Right lobe of liver (tissue), 6 donors: ENCODE measurements around the gene HDAC9. TPM values are rescaled to one million over a fixed set of nuclear protein-coding genes. Genes with fewer than 3 reads are reported as not detected.

Source experiments
- ATAC-seq, 4 donors: fragments of 200-7000 bp; cut with Tn5 transposase; one replicate each; pipeline ENCODE4 v1.9.1; 2020; ENCODE audit warnings: mild to moderate bottlenecking in 4 of 4, moderate library complexity in 4 of 4
- DNase-seq, 3 donors: peaks; one replicate each; pipeline ENCODE4 v3.0.0-alpha.2; 2020
- H3K27ac ChIP-seq, 3 donors: fragments of 200-600 bp; one replicate each; pipeline ENCODE4 v1.8.0; 2022
- H3K27me3 ChIP-seq, 2 donors: fragments of 200-600 bp; one replicate each; pipeline ENCODE4 v1.8.0; 2022
- H3K36me3 ChIP-seq, 4 donors: fragments of 200-600 bp; sonication (generic) in 1 of 4; one replicate each; pipeline versions ENCODE4 v1.5.1 to v1.8.0; 2017 to 2022; ENCODE audit warnings: control low read depth in 1 of 4
- H3K4me1 ChIP-seq, 4 donors: fragments of 200-600 bp; sonication (generic) in 1 of 4; one replicate each; pipeline versions ENCODE4 v1.5.1 to v1.8.0; 2017 to 2022; ENCODE audit warnings: control low read depth in 1 of 4
- H3K4me3 ChIP-seq, 3 donors: fragments of 200-600 bp; one replicate each; pipeline ENCODE4 v1.8.0; 2022
- H3K9me3 ChIP-seq, 4 donors: fragments of 200-600 bp; sonication (generic) in 1 of 4; one replicate each; pipeline versions ENCODE4 v1.5.1 to v1.8.0; 2017 to 2022; ENCODE audit warnings: control low read depth in 1 of 4
- CTCF ChIP-seq, 4 donors: fragments of 200-600 bp in 3 of 4; fragments of 450-650 bp in 1 of 4; IDR thresholded peaks; one replicate each; pipeline versions ENCODE4 v1.5.1 to v1.8.0; 2016 to 2022; ENCODE audit warnings: antibody characterized with exemption in 4 of 4, mild to moderate bottlenecking in 2 of 4
- POLR2A ChIP-seq: fragments of 450-650 bp; IDR thresholded peaks from one replicate; pipeline ENCODE4 v1.6.1; 2017; ENCODE audit warnings: antibody characterized with exemption, mild to moderate bottlenecking
- WGBS: methylation state at CpG from one replicate; pipeline ENCODE4 v1.1.6; 2018; ENCODE audit warnings: low coverage, low lambda C conversion rate; ENCODE audit not compliant: insufficient coverage; ENCODE audit errors: missing lambda C conversion rate; 5-methylcytosine and 5-hydroxymethylcytosine counted together
- intact Hi-C, 2 donors: fragments of 100-400 bp; cut with DNase I; formaldehyde crosslinking; loops; one replicate each; pipeline versions ENCODE4 v1.11.2 to v1.14.1; 2022
- total RNA-seq, 6 experiments: library from RNA; depleted of rRNA in 2 of 6; stranded (reverse); fragments of >200 nt in 2 of 6; fragmentation: NEBNext Ultra II Directional in 3 of 6; extraction: Animal tissue kit (Norgen Biotek cat#: 25700) in 3 of 6; gene quantifications; one replicate each; pipeline versions ENCODE4 v1.1.0 to v1.2.4, GENCODE V29; 2016 to 2023
- donor health status: DM: no; HTN: yes; CAD: no.
- donor health status: DM: no; HTN: no; CAD: no.
- donor health status: DM: no; HTN: no; CAD: no.
- donor health status: DM: no; HTN: yes; CAD: no.
- donor health status: DM: no; HTN: yes; CAD: no.

HDAC9 gene
- total RNA-seq, 6 experiments from 2014 or later = 1.0 to 4.1 (median 2.5) TPM

- DNase-seq = no peak
- Histone ChIP-seq H3K36me3 (no peaks in the 10 kb centered on the region), H3K9me3 (no peaks in the 10 kb centered on the region), H3K27me3 (no peaks in the 10 kb centered on the region), H3K4me1 (peaks cover 0 to 9% (median 3%) of the 10 kb centered on the region in 4 donors), H3K27ac (no peak overlapping the region), H3K4me3 (no peak overlapping the region)
- no peak for ATAC-seq
- intact Hi-C loops = no loop called here
- WGBS = no CpG with 5 or more reads among the region's 2 CpGs
- TF ChIP-seq CTCF (IDR thresholded peaks at IDR 0.05) = no peak
- TF ChIP-seq POLR2A = no peak
Observed at GRCh38 chr7:18583305-18583704, 87.8 kb downstream of the HDAC9 start.

GRCh38 chr7:18590241-18590640 is 94.7 kb downstream of the HDAC9 start:
- ATAC-seq (peak in 3 of 4 donors; percentile 34 to 58 (median 37)), DNase-seq (no peak)
- no peak for TF ChIP-seq POLR2A
- TF ChIP-seq CTCF (IDR thresholded peaks at IDR 0.05) = no peak
- Histone ChIP-seq H3K27me3 (no peaks in the 10 kb centered on the region), H3K27ac (no peak overlapping the region), H3K9me3 (no peaks in the 10 kb centered on the region), H3K4me1 (no peaks in the 10 kb centered on the region), H3K36me3 (no peaks in the 10 kb centered on the region), H3K4me3 (no peak overlapping the region)
- WGBS = 22% methylated on average over 7 of the region's 7 CpGs
- intact Hi-C loops = no loop called here

- H3K27ac ChIP-seq = no peak overlapping the region
- ATAC-seq (peak; percentile 56 to 76 (median 64)), DNase-seq (no peak)
- intact Hi-C loops = no loop called here
- no peaks in the 10 kb centered on the region for H3K9me3 ChIP-seq
- no peaks in the 10 kb centered on the region for H3K36me3 ChIP-seq
- no peaks in the 10 kb centered on the region for H3K27me3 ChIP-seq
- no peak overlapping the region for H3K4me3 ChIP-seq
- no peaks in the 10 kb centered on the region for H3K4me1 ChIP-seq
- TF ChIP-seq CTCF (IDR thresholded peaks at IDR 0.05) (peak; percentile 50 to 56 (median 54)), POLR2A (no peak)
- 9% methylated on average over 1 of the region's 1 CpG for WGBS
Observed at GRCh38 chr7:18590744-18591340, 95.3 kb downstream of the HDAC9 start.

- 45% methylated on average over 4 of the region's 4 CpGs for WGBS
- H3K4me3 ChIP-seq = no peak overlapping the region
- intact Hi-C loops = no loop called here
- DNase-seq = no peak
- H3K27ac ChIP-seq = no peak overlapping the region
- H3K9me3 ChIP-seq = no peaks in the 10 kb centered on the region
- H3K4me1 ChIP-seq = no peaks in the 10 kb centered on the region
- H3K27me3 ChIP-seq = no peaks in the 10 kb centered on the region
- TF ChIP-seq POLR2A (no peak), CTCF (IDR thresholded peaks at IDR 0.05) (no peak)
- H3K36me3 ChIP-seq = no peaks in the 10 kb centered on the region
- no peak for ATAC-seq
Observed at GRCh38 chr7:18593602-18594279, 98.2 kb downstream of the HDAC9 start.
